GM18508 (cell line): Measurements from ENCODE around the gene ATF5.
"Not testable (repeated sequence)": the region's sequence is repeated elsewhere in the genome, so short reads cannot be mapped to it uniquely, and the experiment has no call there.

ENCODE experiments used
- ATAC-seq: cut with Tn5 transposase; IDR thresholded peaks from one replicate; pipeline ENCODE4 v1.9.1; 2021; ENCODE audit warnings: moderate number of reproducible peaks; ENCODE audit not compliant: insufficient read depth, unreplicated experiment

Gene ATF5

DNA sequence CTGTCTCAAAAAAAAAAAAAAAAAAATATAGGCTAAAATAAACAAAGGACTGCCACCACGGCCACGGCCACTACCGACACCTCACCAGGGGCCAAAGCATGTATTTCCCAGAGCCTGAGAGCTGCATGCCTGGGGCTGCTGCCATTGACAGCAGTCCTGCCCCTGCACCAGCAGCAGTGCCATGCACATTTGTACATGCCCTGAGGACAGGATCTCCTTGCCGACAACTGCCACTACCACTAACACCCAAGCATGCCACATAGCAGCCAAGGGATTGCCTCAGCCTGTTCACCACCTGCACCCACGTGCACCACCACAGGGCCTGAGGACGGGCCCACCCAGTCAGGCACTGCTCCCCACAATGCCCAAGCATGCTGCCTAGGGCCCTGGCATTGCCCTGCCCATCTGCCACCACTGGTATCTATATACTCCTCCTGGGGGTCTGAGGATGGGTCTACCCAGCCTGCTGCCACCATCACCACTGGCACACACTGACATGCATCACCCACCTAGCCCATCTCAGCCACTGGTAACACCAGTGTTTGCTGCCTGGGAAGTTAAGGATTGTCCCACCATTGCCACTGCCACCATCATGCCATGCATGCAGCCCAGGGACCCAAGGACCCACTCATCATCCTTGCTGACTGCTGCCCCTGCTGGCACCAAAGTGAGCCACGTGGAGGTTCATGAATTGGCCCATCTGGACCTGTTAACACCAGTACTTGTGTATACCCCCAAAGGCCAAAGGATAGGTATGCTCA lies 10.9 kb downstream of the ATF5 start:
- no peak for ATAC-seq

DNA sequence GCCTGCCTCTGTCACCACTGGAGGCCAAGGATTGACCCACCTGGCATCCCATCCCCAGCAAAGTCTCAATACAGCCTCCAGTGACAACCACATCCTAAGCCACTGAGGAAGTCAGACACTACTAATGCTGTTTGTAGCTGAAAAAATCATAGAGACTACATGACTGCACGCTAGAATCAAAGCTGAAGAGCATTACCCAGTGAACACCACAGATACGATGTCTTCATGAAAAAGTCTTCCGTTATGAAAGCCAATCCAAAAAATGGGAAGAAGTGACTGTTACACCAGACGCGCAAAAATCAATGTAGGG lies 11.4 kb downstream of the ATF5 start:
- ATAC-seq = no peak

DNA sequence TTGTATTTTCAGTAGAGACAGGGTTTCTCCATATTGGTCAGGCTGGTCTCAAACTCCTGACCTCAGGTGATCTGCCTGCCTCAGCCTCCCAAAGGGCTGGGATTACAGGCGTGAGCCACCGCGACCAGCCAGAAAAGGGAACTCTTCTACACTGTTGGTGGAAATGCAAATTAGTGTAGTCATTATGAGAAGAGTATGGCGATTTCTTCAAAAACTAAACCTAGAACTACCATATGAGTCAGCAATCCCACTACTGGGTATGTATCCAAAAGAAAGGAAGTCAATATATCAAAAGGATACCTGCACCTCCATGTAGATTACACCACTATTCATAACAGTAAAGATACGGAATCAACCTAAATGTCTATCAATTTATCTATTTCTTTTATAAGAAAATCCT lies 15.6 kb downstream of the ATF5 start:
- not testable (repeated sequence) for ATAC-seq

DNA sequence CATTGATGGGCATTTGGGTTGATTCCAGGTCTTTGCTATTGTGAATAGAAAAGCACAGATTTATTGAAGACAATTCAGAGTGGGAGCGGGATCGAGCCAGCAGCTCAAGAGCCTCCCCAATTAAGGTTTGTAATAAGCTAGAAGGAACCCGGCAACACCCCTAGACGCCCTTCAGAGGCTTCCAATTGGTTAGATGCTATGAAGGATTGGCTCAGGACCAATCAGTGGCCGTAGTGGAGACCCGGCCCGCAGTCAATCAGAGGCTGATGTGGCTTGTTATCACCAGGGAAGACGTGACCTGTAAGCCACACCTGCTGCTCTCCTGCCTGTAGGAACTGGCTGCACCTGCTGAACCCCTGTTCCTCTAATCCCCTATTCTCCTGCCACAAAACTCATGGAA lies 17.4 kb downstream of the ATF5 start:
- no peak for ATAC-seq

DNA sequence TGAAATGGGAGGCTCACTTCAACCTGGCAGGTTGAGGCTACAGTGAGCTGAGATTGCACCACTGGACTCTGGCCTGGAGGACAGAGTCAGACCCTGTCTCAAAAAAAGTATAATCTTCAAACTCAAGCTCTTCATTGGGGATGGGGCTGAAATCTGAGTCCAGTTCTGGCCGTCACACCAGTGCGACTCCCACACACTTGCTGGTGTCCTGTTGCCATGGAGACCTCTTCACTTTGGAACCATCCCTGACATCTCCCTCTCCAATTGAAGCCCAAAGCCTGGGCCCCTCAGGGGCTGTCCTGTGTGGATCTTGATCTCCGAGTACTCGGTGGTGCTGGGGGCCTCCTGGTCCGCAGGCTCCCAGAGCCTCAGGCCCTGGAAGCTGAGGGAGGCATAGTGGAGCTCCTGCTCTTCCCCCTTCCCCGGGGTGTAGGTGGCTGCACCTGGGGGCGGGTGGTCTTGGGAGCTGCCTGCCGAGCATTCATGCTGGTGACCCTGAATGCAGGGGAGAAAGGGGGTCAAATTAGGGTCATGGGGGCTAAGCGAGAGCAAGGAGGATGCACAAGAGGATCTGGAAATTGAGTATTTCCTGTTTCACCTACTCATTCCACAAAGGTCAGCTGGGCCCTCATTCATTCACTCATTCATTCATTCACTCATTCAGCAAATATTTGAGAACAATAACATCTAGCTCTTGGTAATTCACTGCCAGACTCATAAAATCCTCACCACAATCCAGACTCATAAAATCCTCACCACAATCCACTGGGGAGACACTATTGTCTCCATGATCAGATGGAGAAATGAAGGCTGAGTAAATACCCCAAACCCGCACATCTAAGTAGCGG lies 21.0 kb downstream of the ATF5 start:
- ATAC-seq = no peak

DNA sequence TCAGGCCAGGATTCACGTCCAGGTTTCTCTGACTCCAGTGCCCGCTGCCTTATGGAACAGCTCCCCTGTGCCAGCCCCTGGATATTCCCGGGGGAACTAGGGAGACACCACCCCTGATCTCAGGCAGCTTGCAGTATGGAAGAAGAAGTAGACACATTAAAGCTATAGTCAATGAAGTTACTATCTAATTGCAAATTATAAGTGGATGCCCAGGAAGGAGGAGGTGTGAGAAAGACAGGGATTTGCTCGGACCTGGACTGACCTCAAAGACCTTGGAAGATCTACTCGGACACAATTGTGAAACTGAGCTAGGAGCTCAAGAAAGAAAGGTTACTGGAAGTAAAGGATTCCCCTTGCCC lies 21.6 kb downstream of the ATF5 start:
- no peak for ATAC-seq

DNA sequence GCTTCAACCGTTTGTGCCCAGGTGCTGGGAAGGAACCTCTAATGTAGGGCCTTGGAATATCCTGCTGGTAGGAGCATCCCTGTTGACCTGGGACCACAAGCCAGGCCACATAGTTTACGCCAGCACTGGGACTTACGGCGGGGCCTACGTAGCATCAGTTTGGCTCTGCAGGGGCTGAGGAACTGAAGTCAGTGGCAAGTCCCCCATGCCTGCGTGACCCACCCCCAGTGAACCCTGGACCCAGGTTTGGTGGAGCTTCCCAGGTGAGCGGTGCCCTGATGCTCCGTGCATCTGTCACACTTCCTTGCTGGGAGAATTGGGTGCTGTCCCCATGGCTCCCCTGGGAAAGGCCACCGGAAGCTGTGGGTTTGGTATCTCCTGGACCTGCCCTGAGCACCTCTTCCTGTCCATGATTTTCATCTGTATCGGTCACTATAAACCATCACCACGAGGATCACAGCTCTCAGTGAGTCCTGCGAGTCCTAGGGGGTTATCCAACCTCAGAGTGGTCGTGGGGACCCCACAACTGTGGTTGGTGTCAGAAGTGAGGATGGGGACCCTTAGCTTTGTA lies 22.0 kb downstream of the ATF5 start:
- ATAC-seq = no peak

DNA sequence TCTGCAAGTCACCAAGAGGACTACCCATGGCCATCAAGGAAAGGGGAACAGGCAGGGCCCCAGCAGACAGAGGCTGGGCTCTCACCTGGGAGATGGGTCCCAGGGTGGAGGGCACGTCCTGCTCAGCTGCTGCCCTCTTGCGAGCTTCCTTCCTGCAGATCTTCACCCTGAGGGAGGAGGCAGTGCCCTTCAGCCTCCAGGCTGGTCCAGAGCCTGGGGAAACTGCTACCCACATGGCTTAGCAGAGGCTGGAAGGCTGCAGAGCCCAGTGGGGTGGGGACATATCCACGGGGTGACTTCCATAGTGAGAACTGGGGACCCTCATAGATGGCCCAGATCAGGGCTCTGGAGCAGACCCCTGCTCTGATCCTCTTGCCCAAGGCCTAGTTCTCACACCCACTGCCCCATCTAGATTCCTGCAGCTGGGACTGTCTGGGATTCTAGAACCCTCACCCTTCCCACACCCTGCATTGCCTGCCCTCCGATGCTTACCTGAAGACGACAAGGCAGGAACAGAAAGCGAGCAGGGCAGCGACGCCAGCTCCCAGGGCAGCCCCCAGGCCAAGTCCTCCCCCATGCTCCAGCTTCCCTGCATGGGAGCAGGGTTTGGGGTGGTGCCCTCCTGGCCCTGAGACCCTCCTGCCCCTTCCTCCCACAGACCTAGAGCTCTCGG lies 22.9 kb downstream of the ATF5 start:
- no peak for ATAC-seq

DNA sequence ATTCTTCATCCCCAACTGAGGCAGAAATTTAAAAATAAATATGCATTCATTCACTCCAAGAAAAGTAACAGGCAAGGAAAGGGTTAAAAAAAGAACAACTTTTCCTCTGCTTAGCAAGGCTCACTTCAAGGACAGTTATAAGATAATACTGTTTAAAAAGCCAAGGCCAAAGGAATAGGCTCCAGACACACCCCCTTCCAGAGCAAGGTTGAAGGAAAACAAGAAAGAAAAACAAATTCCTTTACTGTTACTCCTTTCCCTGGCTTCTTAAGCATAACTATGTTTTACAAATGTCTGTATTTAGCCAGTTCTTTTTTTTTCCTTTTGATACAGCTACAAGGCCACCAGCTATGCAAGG lies 23.5 kb downstream of the ATF5 start:
- ATAC-seq = no peak

DNA sequence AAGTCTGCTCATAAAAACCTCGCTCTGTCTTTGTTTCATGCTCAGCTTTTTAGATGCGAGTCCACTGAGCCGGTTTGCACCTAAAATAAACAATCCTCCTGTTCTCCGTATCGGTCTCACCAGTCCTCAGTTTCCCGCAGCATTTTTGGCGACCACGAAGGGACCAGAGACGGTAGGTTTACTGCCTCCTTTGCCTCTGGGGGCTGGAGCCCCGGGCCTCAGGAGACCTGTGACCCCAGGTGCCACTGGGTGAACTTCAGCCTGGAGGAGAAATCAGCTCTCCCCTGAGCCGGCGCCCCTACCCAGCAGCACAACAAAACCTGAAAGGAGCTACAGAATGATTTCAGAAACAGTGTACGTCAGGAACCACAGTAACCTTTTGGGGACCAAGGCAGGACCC lies 23.9 kb downstream of the ATF5 start:
- ATAC-seq = no peak

DNA sequence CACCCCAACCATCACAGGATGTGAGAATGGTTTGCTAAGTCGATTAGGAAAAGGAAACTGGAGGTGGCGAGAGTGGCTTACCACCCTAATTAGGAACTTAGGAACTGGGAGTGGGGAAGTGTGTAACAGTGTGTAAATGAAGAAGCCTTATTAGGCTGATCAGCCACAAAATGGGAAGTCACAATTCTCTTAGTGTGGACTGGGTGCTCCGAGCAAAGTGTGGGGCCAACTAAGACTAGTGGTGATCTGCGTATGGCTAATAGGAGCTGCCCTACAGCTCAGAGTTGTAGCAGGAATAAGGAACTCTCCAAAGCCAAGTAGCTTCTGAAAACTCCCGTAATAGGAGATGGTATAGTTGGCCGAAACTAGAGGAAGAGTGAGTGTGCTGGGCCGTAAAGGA lies 24.4 kb downstream of the ATF5 start:
- no peak for ATAC-seq

DNA sequence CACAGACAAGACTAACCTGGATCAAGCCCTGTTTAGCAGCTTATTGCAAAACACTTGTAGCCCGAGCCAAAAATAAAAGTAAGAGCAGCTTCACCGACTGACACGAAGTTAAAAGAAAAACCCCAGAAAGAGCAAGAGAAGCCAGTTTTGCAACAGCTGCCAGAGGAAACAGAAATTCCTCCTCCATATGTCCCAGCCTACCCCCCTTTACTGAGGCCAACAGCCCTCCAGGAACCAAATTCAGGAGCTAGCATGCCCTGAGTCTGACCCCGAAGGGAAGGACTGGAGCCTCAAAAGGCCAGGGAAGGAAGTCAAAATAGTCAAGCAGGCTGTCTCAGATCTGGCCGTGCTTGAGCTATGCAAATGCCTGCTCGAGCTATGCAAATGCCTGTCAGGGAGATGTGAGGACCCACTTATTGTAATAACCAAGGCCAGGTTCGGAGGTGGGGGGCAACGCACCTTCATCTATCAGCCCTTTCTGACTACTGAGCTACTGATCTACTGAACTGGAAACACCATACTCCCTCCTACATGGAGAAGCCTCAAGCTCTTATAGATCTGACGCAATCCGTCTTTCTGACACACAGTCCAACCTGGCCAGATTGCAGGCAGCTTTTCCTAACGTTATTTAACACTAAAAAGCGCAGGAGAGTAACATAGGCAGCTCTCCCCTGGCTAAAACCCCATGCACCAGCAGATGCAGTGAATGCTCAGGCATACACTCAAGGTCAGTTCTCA lies 25.3 kb downstream of the ATF5 start:
- no peak for ATAC-seq

DNA sequence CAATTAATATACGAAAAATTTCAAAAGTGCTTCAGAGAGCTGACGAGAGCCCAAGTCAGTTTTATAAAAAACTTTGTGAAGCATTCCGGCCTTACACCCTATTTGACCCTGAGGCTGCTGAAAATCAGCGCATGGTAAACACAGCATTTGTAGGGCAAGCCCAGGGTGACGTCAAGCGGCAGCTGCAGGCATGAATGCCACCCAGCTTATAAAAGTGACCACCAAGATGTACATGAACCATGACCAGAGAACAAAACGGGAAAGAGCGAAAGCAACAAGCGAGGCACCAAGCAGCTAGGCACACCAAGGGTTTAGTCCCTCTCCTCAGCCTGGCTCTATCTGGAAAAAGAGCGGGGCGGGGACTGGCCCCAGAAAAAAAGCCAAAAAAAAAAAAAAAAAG lies 25.9 kb downstream of the ATF5 start:
- no peak for ATAC-seq

DNA sequence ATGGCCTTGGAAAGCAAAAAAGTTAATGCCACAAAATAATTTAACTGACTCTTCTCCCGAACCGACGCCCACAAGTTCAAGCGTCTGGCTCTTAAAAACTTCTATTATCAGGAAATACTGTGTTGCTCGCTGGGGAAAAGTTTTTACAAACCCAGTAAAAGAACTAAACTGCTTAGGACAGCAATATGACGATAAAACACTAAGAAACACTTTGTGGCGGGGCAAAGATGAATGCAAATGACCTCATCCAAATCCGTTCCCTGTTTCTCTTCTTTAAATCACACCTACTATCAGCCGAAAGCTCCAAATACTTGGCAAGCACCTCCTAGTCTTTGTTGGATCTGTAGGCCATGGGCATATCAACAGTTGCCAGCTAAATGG lies 27.1 kb downstream of the ATF5 start:
- no peak for ATAC-seq

DNA sequence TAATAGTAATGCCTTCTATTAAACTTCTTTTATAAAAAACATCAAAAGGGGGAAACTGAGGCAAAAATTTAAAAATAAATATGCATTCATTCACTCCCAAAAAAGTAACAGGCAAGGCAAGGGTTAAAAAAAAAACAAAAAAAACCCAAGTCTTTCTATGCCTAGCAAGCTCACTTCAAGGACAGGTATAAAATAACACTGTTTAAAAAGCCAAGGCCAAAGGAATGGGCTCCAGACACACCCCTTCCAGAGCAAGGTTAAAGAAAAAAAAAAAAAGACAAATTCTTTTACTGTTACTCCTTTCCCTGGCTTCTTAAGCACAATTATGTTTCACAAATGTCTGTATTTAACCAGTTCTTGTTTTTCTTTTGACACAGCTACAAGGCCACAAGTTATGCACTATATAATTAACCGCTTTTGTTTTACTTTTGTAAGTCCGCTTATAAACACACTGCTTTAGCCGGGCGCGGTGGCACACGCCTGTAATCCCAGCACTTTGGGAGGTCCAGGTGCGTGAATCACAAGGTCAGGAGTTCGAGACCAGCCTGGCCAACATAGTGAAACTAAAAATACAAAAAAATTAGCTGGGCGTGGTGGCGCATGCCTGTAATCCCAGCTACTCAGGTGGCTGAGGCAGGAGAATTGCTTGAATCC lies 28.4 kb downstream of the ATF5 start:
- ATAC-seq = no peak

DNA sequence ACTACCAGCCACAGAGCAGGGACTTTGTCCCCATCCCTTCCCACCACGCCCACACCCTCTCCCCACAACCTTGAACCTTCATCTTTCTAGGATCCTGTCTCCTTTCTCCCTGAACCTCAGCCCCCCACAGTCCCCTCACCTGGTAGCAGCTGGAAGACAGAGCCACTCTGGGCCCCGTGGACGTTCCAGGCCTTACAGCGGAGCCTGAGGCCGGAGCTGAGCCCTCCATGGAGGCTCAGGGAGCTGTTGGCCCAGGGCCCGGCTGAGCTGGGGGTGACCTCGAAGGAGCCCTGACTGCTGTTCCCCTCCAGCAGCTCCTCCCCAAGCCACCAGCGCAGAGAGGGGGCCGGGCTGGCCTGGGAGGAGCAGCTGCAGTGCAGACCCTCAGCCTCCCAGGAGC lies 29.1 kb downstream of the ATF5 start:
- ATAC-seq = not testable (repeated sequence)

DNA sequence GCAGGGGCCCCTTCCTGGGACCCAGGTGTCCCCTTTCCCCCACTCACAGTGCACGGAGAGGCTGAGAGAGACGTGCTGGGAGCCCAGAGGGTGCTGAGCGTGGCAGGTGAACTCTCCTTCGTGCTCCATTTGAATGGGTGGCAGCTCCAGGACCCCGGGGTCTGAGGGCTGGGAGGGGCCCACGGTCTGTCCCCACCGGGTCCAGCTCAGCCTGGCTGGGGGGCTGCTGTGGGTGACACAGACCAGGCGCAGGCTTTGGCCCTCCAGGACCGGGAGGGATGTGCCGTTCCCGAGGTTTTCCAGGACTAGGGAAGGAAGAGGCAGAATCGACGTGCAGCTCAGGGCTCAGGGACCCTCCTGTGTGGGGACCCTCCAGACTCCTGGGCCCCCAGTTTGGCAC lies 29.6 kb downstream of the ATF5 start:
- not testable (repeated sequence) for ATAC-seq

DNA sequence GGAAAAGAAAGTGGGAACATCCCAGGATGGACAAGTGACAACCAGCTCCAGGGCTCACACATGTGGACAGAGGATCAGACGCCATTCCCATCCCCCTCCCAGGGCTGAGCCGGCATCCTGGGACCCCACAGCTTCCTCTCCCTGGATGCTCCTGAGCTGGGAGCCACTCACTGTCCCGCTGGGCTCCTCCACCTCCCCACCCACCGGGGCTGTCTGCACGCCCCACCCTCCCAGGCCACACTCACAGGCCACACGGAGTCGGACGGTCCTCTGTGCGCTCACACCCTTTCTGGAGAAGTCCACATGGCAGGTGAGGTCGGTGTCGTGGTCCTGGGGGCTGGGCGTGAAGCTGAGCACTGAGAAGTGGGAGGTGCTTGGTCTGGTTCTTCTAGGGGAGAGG lies 30.9 kb downstream of the ATF5 start:
- ATAC-seq = not testable (repeated sequence)

DNA sequence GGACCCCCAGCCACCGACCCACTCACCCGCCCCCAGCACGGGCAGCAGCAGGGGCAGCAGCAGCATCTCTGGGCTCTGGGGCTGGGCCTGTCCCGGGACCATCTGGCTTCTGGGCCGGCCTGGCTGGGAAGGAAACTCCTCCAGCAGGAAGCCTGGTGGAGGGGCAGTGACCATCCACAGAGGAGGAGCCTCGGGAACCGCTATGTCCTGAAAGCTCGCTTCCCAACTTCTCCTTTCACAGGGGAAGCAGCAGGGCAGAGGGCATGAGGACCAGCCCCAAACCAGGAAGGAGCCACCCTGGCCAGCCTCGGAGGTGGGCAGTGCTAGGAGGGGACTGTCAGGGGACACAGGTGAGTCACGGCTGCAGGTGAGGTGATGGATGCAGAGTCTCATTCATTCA lies 32.0 kb downstream of the ATF5 start, which contains the start of gene SIGLEC11:
Gene SIGLEC11, minus strand, starts transcription at position 193 of the 400 bp plus-strand sequence. Its CDS starts 91 bp downstream, at position 102.
- not testable (repeated sequence) for ATAC-seq
